Right lobe of liver (tissue), 4 donors: ENCODE data around the gene GALNT7.

Experiments
- CTCF ChIP-seq, 4 donors: fragments of 200-600 bp in 3 of 4; fragments of 450-650 bp in 1 of 4; IDR thresholded peaks; one replicate each; pipeline versions ENCODE4 v1.5.1 to v1.8.0; 2016 to 2022; ENCODE audit warnings: antibody characterized with exemption in 4 of 4, mild to moderate bottlenecking in 2 of 4
- POLR2A ChIP-seq: fragments of 450-650 bp; IDR thresholded peaks from one replicate; pipeline ENCODE4 v1.6.1; 2017; ENCODE audit warnings: antibody characterized with exemption, mild to moderate bottlenecking
- donor health status: DM: no; HTN: no; CAD: no.
- donor health status: DM: no; HTN: no; CAD: no.
- donor health status: DM: no; HTN: yes; CAD: no.

GRCh38 chr4:173256825-173257224, 88.2 kb downstream of the GALNT7 start:
- TF ChIP-seq CTCF (IDR thresholded peaks at IDR 0.05) (no peak), POLR2A (no peak)
